BLaER1 (cell line): ENCODE measurements around the gene TEKT4.
"Not testable (repeated sequence)": the region's sequence is repeated elsewhere in the genome, so short reads cannot be mapped to it uniquely, and the experiment has no call there.

Experiments
- H3K27ac ChIP-seq: shearing (Covaris generic); formaldehyde crosslinking; 2 replicates; pipeline ENCODE4 v1.8.1; 2022
- H3K27me3 ChIP-seq: shearing (Covaris generic); formaldehyde crosslinking; 2 replicates; pipeline ENCODE4 v1.8.1; 2022
- H3K36me3 ChIP-seq: shearing (Covaris generic); formaldehyde crosslinking; 2 replicates; pipeline ENCODE4 v1.8.1; 2022
- H3K4me1 ChIP-seq: shearing (Covaris generic); formaldehyde crosslinking; 2 replicates; pipeline ENCODE4 v1.8.1; 2022
- H3K4me2 ChIP-seq: shearing (Covaris generic); formaldehyde crosslinking; 2 replicates; pipeline ENCODE4 v1.8.1; 2022
- H3K4me3 ChIP-seq: shearing (Covaris generic); formaldehyde crosslinking; 2 replicates; pipeline ENCODE4 v1.8.1; 2022
- H3K9ac ChIP-seq: shearing (Covaris generic); formaldehyde crosslinking; 2 replicates; pipeline ENCODE4 v1.8.1; 2022
- H3K9me3 ChIP-seq: shearing (Covaris generic); formaldehyde crosslinking; 2 replicates; pipeline ENCODE4 v1.8.1; 2022
- H4K20me1 ChIP-seq: shearing (Covaris generic); formaldehyde crosslinking; 2 replicates; pipeline ENCODE4 v1.8.1; 2022
- Cebpa-rat ChIP-seq: shearing (Covaris generic); IDR thresholded peaks from 2 replicates; pipeline ENCODE4 v1.8.1; 2022

TEKT4 gene

GRCh38 chr2:94875820-94876522, 4.7 kb downstream of the TEKT4 start:
- H3K27me3 ChIP-seq: no peaks in the 10 kb centered on the region
- H3K4me1 ChIP-seq: peaks cover 33% of the 10 kb centered on the region
- H3K9me3 ChIP-seq: no peaks in the 10 kb centered on the region
- no peak for TF ChIP-seq Cebpa-rat
- no peak overlapping the region for H3K4me2 ChIP-seq
- H3K27ac ChIP-seq: no peak overlapping the region
- H3K36me3 ChIP-seq: no peaks in the 10 kb centered on the region
- no peak overlapping the region for H3K4me3 ChIP-seq
- H4K20me1 ChIP-seq: no peaks in the 10 kb centered on the region
- H3K9ac ChIP-seq: no peak overlapping the region

GRCh38 chr2:94876523-94876863, 5.3 kb downstream of the TEKT4 start:
- no peak overlapping the region for H3K4me3 ChIP-seq
- H3K4me1 ChIP-seq: peaks cover 27% of the 10 kb centered on the region
- H3K27ac ChIP-seq: no peak overlapping the region
- H3K9ac ChIP-seq: no peak overlapping the region
- no peaks in the 10 kb centered on the region for H3K36me3 ChIP-seq
- no peaks in the 10 kb centered on the region for H4K20me1 ChIP-seq
- H3K27me3 ChIP-seq: no peaks in the 10 kb centered on the region
- H3K9me3 ChIP-seq: no peaks in the 10 kb centered on the region
- H3K4me2 ChIP-seq: no peak overlapping the region
- TF ChIP-seq Cebpa-rat: no peak

GRCh38 chr2:94877129-94877528, 5.9 kb downstream of the TEKT4 start:
- no peaks in the 10 kb centered on the region for H3K36me3 ChIP-seq
- no peaks in the 10 kb centered on the region for H4K20me1 ChIP-seq
- H3K4me3 ChIP-seq: no peak overlapping the region
- no peaks in the 10 kb centered on the region for H3K27me3 ChIP-seq
- H3K9ac ChIP-seq: no peak overlapping the region
- no peak overlapping the region for H3K4me2 ChIP-seq
- no peak for TF ChIP-seq Cebpa-rat
- H3K9me3 ChIP-seq: no peaks in the 10 kb centered on the region
- peaks cover 21% of the 10 kb centered on the region for H3K4me1 ChIP-seq
- no peak overlapping the region for H3K27ac ChIP-seq

DNA sequence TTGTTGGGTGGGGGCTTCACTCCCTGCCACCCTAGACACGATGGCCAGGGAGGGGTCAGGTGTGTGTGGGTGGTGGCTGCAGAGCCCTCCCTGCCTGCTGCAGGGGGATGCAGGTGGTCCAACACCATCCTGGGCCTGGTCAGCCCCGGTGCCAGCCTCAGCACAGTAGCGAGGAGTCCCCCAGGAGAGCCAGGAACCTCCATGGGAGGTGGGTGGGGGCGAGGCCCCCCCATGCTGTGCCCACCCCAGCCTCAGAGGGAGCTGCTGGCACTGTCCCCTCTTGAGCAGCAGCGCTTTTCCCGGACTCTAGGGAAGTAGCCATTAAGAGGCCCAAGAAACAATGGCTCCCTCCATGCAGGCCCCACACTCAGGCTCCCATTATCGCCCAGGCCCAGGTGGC, 7.3 kb downstream of the TEKT4 start:
- not testable (repeated sequence) for H3K4me3 ChIP-seq, H3K27ac ChIP-seq

DNA sequence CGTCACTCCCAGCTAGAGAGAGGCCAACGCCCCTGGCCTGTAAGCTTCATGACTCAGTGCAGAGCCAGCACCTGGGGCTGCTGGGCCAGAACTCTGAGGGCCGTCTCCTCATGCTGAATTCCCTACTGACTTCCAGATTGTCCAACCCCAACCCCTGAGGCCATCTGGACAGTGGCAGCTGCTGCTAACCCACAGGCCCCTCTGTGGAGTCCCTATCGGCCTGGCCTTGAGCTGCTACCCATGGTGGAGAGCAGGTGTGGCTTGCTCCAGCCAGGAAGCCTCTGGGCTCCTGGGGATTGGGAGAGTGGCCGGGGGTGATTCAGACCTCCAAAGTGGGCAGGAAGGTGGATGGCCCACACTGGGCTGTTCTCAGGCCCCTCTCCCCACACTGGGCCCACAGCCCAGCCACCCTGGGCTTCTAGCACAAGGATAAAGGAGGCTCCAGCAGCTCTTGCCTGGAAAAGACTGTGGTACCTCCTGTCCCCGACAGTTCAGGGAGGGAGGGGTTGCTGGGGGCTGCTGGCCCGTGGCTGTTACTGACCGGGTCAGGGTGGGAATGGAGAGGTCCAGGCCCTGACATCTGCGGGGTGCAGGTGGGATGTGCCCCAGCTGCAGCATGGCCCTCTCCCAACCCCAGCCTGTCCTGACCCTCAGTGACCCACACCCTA, 8.2 kb downstream of the TEKT4 start:
- Histone ChIP-seq H3K36me3 (no peaks in the 10 kb centered on the region), H3K27me3 (no peaks in the 10 kb centered on the region), H3K4me1 (no peaks in the 10 kb centered on the region), H3K9ac (no peak overlapping the region), H3K9me3 (no peaks in the 10 kb centered on the region), H3K4me2 (no peak overlapping the region), H3K27ac (no peak overlapping the region), H4K20me1 (no peaks in the 10 kb centered on the region), H3K4me3 (no peak overlapping the region)
- no peak for TF ChIP-seq Cebpa-rat

More for the DNA sequence above, 7.3 kb downstream of the TEKT4 start:
- not testable (repeated sequence) for H3K4me2 ChIP-seq, H3K4me1 ChIP-seq, H4K20me1 ChIP-seq, H3K36me3 ChIP-seq, H3K9ac ChIP-seq, H3K9me3 ChIP-seq, H3K27me3 ChIP-seq

DNA sequence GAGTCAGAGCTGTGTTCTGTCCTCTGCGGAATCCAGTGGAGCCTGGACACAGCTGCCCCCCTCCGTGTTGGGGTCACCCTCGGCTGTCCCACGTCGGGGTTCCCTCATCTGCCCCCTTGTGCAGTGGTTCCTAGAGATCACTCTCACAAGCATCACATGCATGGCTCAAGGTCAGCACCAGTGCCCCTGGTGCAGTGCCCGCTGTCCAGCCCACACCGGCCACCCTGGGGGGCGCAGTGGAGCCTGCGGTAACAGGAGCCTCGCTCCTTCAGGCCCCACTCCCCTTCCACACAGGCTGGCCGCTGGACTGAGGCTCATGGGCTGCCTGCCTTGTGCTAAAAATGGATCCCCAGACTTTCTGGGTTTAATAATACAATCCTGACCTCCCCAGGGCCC, 8.8 kb downstream of the TEKT4 start:
- no peaks in the 10 kb centered on the region for H3K36me3 ChIP-seq
- H3K9ac ChIP-seq: no peak overlapping the region
- H3K4me3 ChIP-seq: no peak overlapping the region
- H4K20me1 ChIP-seq: no peaks in the 10 kb centered on the region
- no peak for TF ChIP-seq Cebpa-rat
- no peak overlapping the region for H3K27ac ChIP-seq
- H3K27me3 ChIP-seq: no peaks in the 10 kb centered on the region
- no peak overlapping the region for H3K4me2 ChIP-seq
- H3K4me1 ChIP-seq: no peaks in the 10 kb centered on the region
- no peaks in the 10 kb centered on the region for H3K9me3 ChIP-seq

DNA sequence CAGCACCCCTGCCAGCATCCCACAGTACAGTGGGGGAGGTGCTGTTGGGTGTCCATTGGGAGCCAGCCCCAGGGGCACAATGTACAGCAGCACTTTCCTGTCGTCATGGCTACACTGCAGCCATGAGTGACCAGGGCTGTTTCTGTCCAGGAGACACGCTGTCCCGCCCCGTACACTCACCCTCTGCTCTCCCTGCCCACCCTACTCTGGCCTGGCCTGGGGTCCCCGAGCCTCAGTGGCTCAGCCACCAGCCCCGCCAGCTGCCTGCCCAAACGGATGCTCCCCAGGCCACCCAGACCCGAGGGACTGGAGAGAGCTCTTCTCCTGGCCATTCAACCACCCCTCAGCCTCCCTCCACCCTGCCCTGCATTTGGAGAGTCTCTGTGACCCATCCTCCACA, 9.3 kb downstream of the TEKT4 start:
- TF ChIP-seq Cebpa-rat: no peak
- H3K27me3 ChIP-seq: no peaks in the 10 kb centered on the region

DNA sequence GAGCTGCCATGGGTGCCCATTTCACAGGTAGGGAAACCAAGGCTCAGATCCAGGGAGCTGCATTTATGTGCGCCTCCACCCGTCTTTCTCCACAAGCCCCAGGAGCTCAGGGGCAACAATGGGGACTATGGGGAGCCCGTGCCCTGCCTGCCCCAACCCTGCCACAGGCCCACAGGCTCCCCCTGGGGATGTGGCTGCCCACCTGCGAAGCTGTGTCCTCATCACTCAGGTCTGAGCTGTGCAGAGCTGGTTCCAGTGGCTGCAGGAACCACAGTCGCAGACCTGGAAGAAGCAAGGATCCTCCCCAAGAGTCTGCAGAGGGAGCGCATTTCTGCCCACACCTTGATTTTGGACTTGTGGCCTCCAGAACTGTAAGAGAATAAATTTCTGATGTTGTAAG, 9.8 kb downstream of the TEKT4 start:
- no peak overlapping the region for H3K9ac ChIP-seq
- no peak for TF ChIP-seq Cebpa-rat
- H4K20me1 ChIP-seq: no peaks in the 10 kb centered on the region
- no peaks in the 10 kb centered on the region for H3K36me3 ChIP-seq
- no peaks in the 10 kb centered on the region for H3K9me3 ChIP-seq
- H3K4me1 ChIP-seq: no peaks in the 10 kb centered on the region
- H3K4me2 ChIP-seq: no peak overlapping the region
- H3K27me3 ChIP-seq: no peaks in the 10 kb centered on the region
- H3K4me3 ChIP-seq: no peak overlapping the region
- H3K27ac ChIP-seq: no peak overlapping the region

More for the DNA sequence above, 9.3 kb downstream of the TEKT4 start:
- H3K4me3 ChIP-seq: no peak overlapping the region
- no peak overlapping the region for H3K4me2 ChIP-seq
- H3K36me3 ChIP-seq: no peaks in the 10 kb centered on the region
- no peak overlapping the region for H3K27ac ChIP-seq
- no peaks in the 10 kb centered on the region for H4K20me1 ChIP-seq
- H3K4me1 ChIP-seq: no peaks in the 10 kb centered on the region
- no peak overlapping the region for H3K9ac ChIP-seq
- H3K9me3 ChIP-seq: no peaks in the 10 kb centered on the region

DNA sequence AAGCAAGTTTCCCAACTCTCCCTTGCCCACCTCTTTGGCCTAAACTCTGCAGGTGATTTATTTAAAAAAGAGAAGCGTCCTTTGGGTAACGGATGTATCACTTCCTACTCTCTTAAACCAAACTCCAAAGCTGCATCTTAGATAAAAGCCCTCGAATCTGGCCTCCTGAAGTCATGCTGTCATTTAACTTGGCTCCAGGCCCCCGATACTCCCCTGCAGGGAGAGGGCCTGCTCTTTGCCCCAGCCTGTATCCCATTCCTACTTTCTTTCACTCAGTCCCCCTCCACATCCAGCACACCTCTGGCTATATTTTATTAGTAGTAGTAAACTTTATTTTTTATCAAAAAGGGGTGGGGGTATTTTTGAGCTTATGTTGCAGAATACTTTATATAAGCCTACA, 19.0 kb downstream of the TEKT4 start:
- Histone ChIP-seq H3K9me3 (no peaks in the 10 kb centered on the region), H3K36me3 (no peaks in the 10 kb centered on the region), H3K4me3 (no peak overlapping the region), H4K20me1 (no peaks in the 10 kb centered on the region), H3K4me2 (no peak overlapping the region), H3K27me3 (no peaks in the 10 kb centered on the region), H3K27ac (no peak overlapping the region), H3K9ac (no peak overlapping the region), H3K4me1 (no peaks in the 10 kb centered on the region)
- no peak for TF ChIP-seq Cebpa-rat

DNA sequence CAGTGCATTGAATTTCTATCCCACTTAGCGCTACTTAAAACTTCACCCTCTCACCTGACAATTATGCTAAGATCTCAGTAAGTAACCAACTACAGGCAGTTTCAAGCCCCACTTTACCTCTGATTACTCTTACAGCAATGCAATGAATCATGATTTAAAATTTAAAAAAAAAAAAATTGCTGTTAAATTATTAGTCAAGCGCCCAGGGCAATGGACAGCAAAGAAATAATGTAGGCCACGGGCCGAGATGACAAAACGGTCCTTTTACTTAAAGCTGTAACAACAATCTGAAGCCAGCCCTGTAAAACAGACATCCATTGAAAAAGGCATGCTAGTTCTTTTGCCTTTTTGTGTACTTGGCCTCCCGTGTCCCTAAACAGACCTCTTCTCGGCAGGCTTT, 24.0 kb downstream of the TEKT4 start:
- H3K9me3 ChIP-seq, H3K27me3 ChIP-seq, H3K27ac ChIP-seq, H3K4me3 ChIP-seq, H3K36me3 ChIP-seq, H3K4me1 ChIP-seq, H3K4me2 ChIP-seq, H3K9ac ChIP-seq, H4K20me1 ChIP-seq: not testable (repeated sequence)

GRCh38 chr2:94906976-94907375, 35.7 kb downstream of the TEKT4 start:
- H3K36me3 ChIP-seq, H3K9ac ChIP-seq, H3K4me2 ChIP-seq, H3K9me3 ChIP-seq, H3K4me3 ChIP-seq, H3K4me1 ChIP-seq, H3K27ac ChIP-seq, H3K27me3 ChIP-seq, H4K20me1 ChIP-seq: not testable (repeated sequence)
